Measurements from ENCODE around the gene SIVA1. TPM values are rescaled to one million over a fixed set of nuclear protein-coding genes. Genes with fewer than 3 reads are reported as not detected.

The SIVA1 gene
- total and polyA plus RNA-seq, 2 donors (not counting 1 experiment from before 2014, with no cell fraction given) = 50.7 to 123 TPM

DNA sequence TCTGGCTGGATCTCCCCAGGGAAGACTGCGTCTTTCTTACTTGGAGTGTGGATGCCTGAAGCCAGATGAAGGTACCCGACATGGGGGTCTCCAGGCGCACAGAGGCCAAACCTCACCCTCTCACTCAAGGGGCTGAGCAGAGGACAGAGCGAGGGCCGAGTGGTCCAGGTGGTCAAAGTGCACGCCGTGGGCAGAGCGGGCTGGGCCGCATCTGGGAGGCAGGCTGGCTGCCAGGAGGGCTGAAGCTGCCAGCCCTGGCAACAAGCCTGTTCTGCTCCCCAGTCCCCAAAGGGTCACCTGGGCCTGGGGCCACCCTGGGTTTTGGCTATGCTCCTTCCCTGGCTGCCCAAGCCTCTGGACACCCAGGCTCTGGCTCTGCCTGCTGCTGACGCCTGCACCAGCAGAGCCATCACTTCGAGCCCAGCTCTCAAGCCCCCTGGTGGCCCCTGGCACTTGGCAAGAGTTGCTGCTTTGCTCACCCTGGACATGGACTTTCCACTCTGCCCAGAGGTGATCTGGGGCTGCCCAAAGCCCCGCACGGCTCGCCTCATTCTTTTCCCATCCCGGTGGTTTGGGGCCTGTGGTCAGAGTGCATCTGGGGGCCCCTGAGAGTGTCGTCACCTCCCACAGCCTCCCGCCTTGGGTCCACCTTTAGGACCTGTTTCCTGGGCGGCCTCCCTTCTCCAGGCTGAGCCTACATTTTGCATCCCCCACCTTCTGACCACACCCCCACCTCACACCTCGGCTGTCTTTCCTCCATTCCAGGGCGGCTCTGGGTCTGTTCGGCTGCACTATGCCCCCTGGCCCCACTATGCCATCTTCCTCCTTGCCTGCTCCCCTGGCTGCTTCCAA lies 26.1 kb upstream of the SIVA1 start:
- H3K27me3 ChIP-seq (replicated peaks in 1 of 4; ENCODE audit: control extremely low read depth in 1 of 4, control insufficient read depth in 3 of 4, insufficient read depth in 4 of 4, low read length in 3 of 4) = peaks cover 0 to 9% (median 4%) of the 10 kb centered on the region in 4 experiments

DNA sequence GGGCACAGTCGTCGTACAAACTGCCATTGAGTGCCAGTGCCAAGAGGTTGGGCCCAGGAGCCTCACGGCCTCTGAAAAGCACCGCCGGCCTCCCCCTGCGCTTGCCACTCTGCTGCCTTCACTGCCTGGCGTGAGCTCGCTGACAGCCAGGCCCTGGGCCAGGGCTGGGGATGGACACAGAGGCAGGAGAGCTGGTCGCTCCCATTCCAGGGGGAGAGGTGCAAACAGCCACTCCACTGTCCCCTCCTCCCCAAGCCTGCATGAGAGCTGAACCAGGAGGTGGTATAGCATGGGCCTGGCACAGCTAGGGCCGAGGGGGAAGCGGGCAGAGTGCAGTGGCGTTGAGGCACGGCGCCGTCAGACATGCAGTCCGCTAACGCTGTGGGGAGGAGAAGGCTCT lies 24.3 kb upstream of the SIVA1 start:
- Histone ChIP-seq H3K9me3 (ENCODE audit: control extremely low read depth in 1 of 3, control insufficient read depth in 2 of 3, insufficient read depth in 1 of 3, low read length in 2 of 3) (no peaks in the 10 kb centered on the region), H3K79me2 (ENCODE audit: control insufficient read depth, insufficient read depth, low read length) (no peaks in the 10 kb centered on the region), H2AFZ (ENCODE audit: insufficient read depth, low read depth, low read length, poor library complexity, severe bottlenecking) (no peak overlapping the region), H4K20me1 (ENCODE audit: control insufficient read depth, insufficient read depth, low read length, poor library complexity, severe bottlenecking) (no peaks in the 10 kb centered on the region), H3K4me1 (ENCODE audit: control insufficient read depth in 2 of 2, insufficient read depth in 2 of 2, low read length in 2 of 2) (peaks cover 6 to 7% of the 10 kb centered on the region in 2 donors), H3K27me3 (replicated peaks in 1 of 4; ENCODE audit: control extremely low read depth in 1 of 4, control insufficient read depth in 3 of 4, insufficient read depth in 4 of 4, low read length in 3 of 4) (peaks cover 0 to 9% (median 4%) of the 10 kb centered on the region in 4 experiments), H3K36me3 (replicated peaks in 1 of 2; ENCODE audit: control extremely low read depth in 1 of 2, control insufficient read depth in 1 of 2, extremely low read depth in 1 of 2, insufficient read depth in 2 of 2, low read length in 1 of 2) (no peaks in the 10 kb centered on the region), H3K27ac (ENCODE audit: low read length in 2 of 2) (no peak overlapping the region), H3K4me3 (ENCODE audit: control extremely low read depth in 1 of 5, extremely low read depth in 1 of 5, insufficient read depth in 1 of 5, low read depth in 2 of 5, low read length in 4 of 5) (no peak overlapping the region), H3K4me2 (replicated peaks; ENCODE audit: low read depth, low read length, poor library complexity, severe bottlenecking) (no peak overlapping the region), H3K9ac (ENCODE audit: low read length) (no peak overlapping the region)
- ChIA-PET CTCF (no interaction called here), POLR2A (no interaction called here)
- DNase-seq (no peak), ATAC-seq (ENCODE audit: low read depth) (no peak)
- no peak overlapping the region for H3K4me3 Mint-ChIP-seq
- peaks cover 3% of the 10 kb centered on the region for H3K4me1 Mint-ChIP-seq
- no peaks in the 10 kb centered on the region for H3K9me3 Mint-ChIP-seq (ENCODE audit: insufficient read depth)
- WGBS (ENCODE audit: insufficient coverage) = 97% methylated on average over 17 of the region's 17 CpGs
- intact Hi-C loops (cut with micrococcal nuclease) = no loop called here
- peaks cover 8% of the 10 kb centered on the region for H3K27me3 Mint-ChIP-seq
- TF ChIP-seq, protein P1, sequence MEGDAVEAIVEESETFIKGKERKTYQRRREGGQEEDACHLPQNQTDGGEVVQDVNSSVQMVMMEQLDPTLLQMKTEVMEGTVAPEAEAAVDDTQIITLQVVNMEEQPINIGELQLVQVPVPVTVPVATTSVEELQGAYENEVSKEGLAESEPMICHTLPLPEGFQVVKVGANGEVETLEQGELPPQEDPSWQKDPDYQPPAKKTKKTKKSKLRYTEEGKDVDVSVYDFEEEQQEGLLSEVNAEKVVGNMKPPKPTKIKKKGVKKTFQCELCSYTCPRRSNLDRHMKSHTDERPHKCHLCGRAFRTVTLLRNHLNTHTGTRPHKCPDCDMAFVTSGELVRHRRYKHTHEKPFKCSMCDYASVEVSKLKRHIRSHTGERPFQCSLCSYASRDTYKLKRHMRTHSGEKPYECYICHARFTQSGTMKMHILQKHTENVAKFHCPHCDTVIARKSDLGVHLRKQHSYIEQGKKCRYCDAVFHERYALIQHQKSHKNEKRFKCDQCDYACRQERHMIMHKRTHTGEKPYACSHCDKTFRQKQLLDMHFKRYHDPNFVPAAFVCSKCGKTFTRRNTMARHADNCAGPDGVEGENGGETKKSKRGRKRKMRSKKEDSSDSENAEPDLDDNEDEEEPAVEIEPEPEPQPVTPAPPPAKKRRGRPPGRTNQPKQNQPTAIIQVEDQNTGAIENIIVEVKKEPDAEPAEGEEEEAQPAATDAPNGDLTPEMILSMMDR (IDR thresholded peaks at IDR 0.05) = no peak
- no peak for TF ChIP-seq EZH2 (IDR thresholded peaks at IDR 0.05; ENCODE audit: borderline replicate concordance, insufficient read depth, low read depth, low read length, poor library complexity, severe bottlenecking)
- H3K27ac Mint-ChIP-seq = no peak overlapping the region

More for the DNA sequence above, 26.1 kb upstream of the SIVA1 start:
- Mint-ChIP-seq H3K4me3 (peak overlapping the region; percentile 26), H3K4me1 (peaks cover 3% of the 10 kb centered on the region), H3K27me3 (peaks cover 8% of the 10 kb centered on the region), H3K27ac (no peak overlapping the region), H3K9me3 (ENCODE audit: insufficient read depth) (no peaks in the 10 kb centered on the region)
- Histone ChIP-seq H3K4me2 (replicated peaks; ENCODE audit: low read depth, low read length, poor library complexity, severe bottlenecking) (no peak overlapping the region), H3K9me3 (ENCODE audit: control extremely low read depth in 1 of 3, control insufficient read depth in 2 of 3, insufficient read depth in 1 of 3, low read length in 2 of 3) (no peaks in the 10 kb centered on the region), H4K20me1 (ENCODE audit: control insufficient read depth, insufficient read depth, low read length, poor library complexity, severe bottlenecking) (no peaks in the 10 kb centered on the region), H3K9ac (ENCODE audit: low read length) (no peak overlapping the region), H2AFZ (ENCODE audit: insufficient read depth, low read depth, low read length, poor library complexity, severe bottlenecking) (no peak overlapping the region), H3K4me3 (ENCODE audit: control extremely low read depth in 1 of 5, extremely low read depth in 1 of 5, insufficient read depth in 1 of 5, low read depth in 2 of 5, low read length in 4 of 5) (no peak overlapping the region), H3K36me3 (replicated peaks in 1 of 2; ENCODE audit: control extremely low read depth in 1 of 2, control insufficient read depth in 1 of 2, extremely low read depth in 1 of 2, insufficient read depth in 2 of 2, low read length in 1 of 2) (no peaks in the 10 kb centered on the region), H3K4me1 (ENCODE audit: control insufficient read depth in 2 of 2, insufficient read depth in 2 of 2, low read length in 2 of 2) (peaks cover 6 to 10% of the 10 kb centered on the region in 2 donors), H3K79me2 (ENCODE audit: control insufficient read depth, insufficient read depth, low read length) (no peaks in the 10 kb centered on the region), H3K27ac (ENCODE audit: low read length in 2 of 2) (no peak overlapping the region)
- intact Hi-C loops (cut with micrococcal nuclease) = no loop called here
- ChIA-PET POLR2A (no interaction called here), CTCF (no interaction called here)
- TF ChIP-seq EZH2 (IDR thresholded peaks at IDR 0.05; ENCODE audit: borderline replicate concordance, insufficient read depth, low read depth, low read length, poor library complexity, severe bottlenecking) = no peak
- TF ChIP-seq, protein P1 (IDR thresholded peaks at IDR 0.05) = no peak
- no peak for DNase-seq
- 78% methylated on average over 21 of the region's 21 CpGs for WGBS (ENCODE audit: insufficient coverage)
- no peak for ATAC-seq (ENCODE audit: low read depth)
